Lung (tissue), 12 donors: ENCODE measurements around the gene KCND3. TPM values are rescaled to one million over a fixed set of nuclear protein-coding genes. Genes with fewer than 3 reads are reported as not detected.

ENCODE experiments used
- ATAC-seq: fragments of 200-7000 bp; cut with Tn5 transposase; one replicate; pipeline ENCODE4 v1.9.1; 2020; ENCODE audit warnings: moderate number of reproducible peaks; ENCODE audit not compliant: insufficient read depth, low FRiP score
- DNase-seq, 3 donors: peaks; one replicate each; pipeline ENCODE4 v3.0.0-alpha.2; 2013 to 2017
- H3K27ac ChIP-seq, 2 donors: one replicate each; pipeline ENCODE4 v1.5.1; 2013; ENCODE audit warnings: mild to moderate bottlenecking in 2 of 2, moderate library complexity in 2 of 2, control low read depth in 1 of 2, inconsistent platforms in 1 of 2, low read depth in 1 of 2, low read length in 1 of 2
- H3K27me3 ChIP-seq, 3 donors: one replicate each; pipeline ENCODE4 v1.5.1; 2013; ENCODE audit warnings: low read length in 2 of 3; ENCODE audit not compliant: control insufficient read depth in 3 of 3, insufficient read depth in 3 of 3
- H3K36me3 ChIP-seq, 4 donors: one replicate each; pipeline ENCODE4 v1.5.1; 2013; ENCODE audit warnings: low read length in 4 of 4, mild to moderate bottlenecking in 1 of 4, moderate library complexity in 1 of 4; ENCODE audit not compliant: control insufficient read depth in 4 of 4, insufficient read depth in 4 of 4
- H3K4me1 ChIP-seq, 5 donors: one replicate each; pipeline ENCODE4 v1.5.1; 2013; ENCODE audit warnings: low read length in 5 of 5, mild to moderate bottlenecking in 2 of 5, moderate library complexity in 1 of 5; ENCODE audit not compliant: control insufficient read depth in 5 of 5, insufficient read depth in 5 of 5
- H3K4me3 ChIP-seq: one replicate; pipeline ENCODE4 v1.5.1; 2013; ENCODE audit warnings: mild to moderate bottlenecking, control low read depth, moderate library complexity
- H3K9ac ChIP-seq, 2 donors: one replicate each; pipeline ENCODE4 v1.5.1; 2013; ENCODE audit warnings: low read length in 2 of 2, control low read depth in 1 of 2; ENCODE audit not compliant: insufficient read depth in 1 of 2
- H3K9me3 ChIP-seq, 4 donors: one replicate each; pipeline ENCODE4 v1.5.1; 2013; ENCODE audit warnings: low read length in 3 of 4, mild to moderate bottlenecking in 1 of 4, moderate library complexity in 1 of 4; ENCODE audit not compliant: control insufficient read depth in 4 of 4, insufficient read depth in 3 of 4
- CTCF ChIP-seq: IDR thresholded peaks from 2 replicates; pipeline ENCODE4 v1.5.1; 2012; ENCODE audit warnings: mild to moderate bottlenecking; ENCODE audit errors: control extremely low read depth, extremely low read depth
- WGBS, 2 donors: extraction: QIAGEN DNeasy Blood & Tissue Kit; methylation state at CpG; one replicate each; pipeline ENCODE4 v1.1.7; 2013; 5-methylcytosine and 5-hydroxymethylcytosine counted together
- polyA plus RNA-seq, 2 donors: library from polyadenylated mRNA; stranded (reverse); fragments of 200-250 nt; gene quantifications; one replicate each; pipeline ENCODE4 v1.2.1, GENCODE V29; 2013
- total RNA-seq, 2 donors: library from RNA; depleted of rRNA in 1 of 2; stranded (reverse); fragments of >200 nt in 1 of 2; gene quantifications; one replicate each; pipeline ENCODE4 v1.2.1, GENCODE V29; 2014 to 2021
- donor health status: control.
- donor health status: control.
- donor health status: Bipolar disorder and iron deficiency.
- donor health status: healthy.
- donor health status: DM: yes; HTN: yes; CAD: no.

KCND3 gene
- total and polyA plus RNA-seq, 4 donors, result 1.3 to 12.1 (median 4.9) TPM

GRCh38 chr1:111847466-111847865 is 142.0 kb downstream of the KCND3 start:
- WGBS, 2 donors, result 89 to 90% methylated on average over 10 of the region's 10 CpGs
- Histone ChIP-seq H3K27me3 (peaks cover 0 to 9% (median 5%) of the 10 kb centered on the region in 3 donors), H3K27ac (no peak overlapping the region), H3K9ac (no peak overlapping the region), H3K4me3 (no peak overlapping the region), H3K9me3 (no peaks in the 10 kb centered on the region), H3K4me1 (no peaks in the 10 kb centered on the region), H3K36me3 (no peaks in the 10 kb centered on the region)
- ATAC-seq (no peak), DNase-seq (no peak)
- no peak for TF ChIP-seq CTCF

GRCh38 chr1:111846842-111847241 is 142.6 kb downstream of the KCND3 start:
- 86 to 91% methylated on average over 8 of the region's 8 CpGs for WGBS, 2 donors

GRCh38 chr1:111843177-111843576 is 146.3 kb downstream of the KCND3 start:
- Histone ChIP-seq H3K4me1 (no peaks in the 10 kb centered on the region), H3K36me3 (no peaks in the 10 kb centered on the region), H3K4me3 (no peak overlapping the region), H3K27me3 (peaks cover 0 to 2% (median 0%) of the 10 kb centered on the region in 3 donors), H3K9me3 (no peaks in the 10 kb centered on the region), H3K27ac (no peak overlapping the region), H3K9ac (no peak overlapping the region)
- DNase-seq (no peak), ATAC-seq (no peak)
- TF ChIP-seq CTCF, result no peak
- WGBS, 2 donors, result 52 to 57% methylated on average over 2 of the region's 2 CpGs

More at GRCh38 chr1:111846842-111847241, 142.6 kb downstream of the KCND3 start:
- H3K27me3 ChIP-seq, result peaks cover 0 to 6% (median 5%) of the 10 kb centered on the region in 3 donors
- H3K9me3 ChIP-seq, result no peaks in the 10 kb centered on the region
- H3K9ac ChIP-seq, result no peak overlapping the region
- no peak for ATAC-seq
- no peak for TF ChIP-seq CTCF
- DNase-seq, result no peak
- H3K27ac ChIP-seq, result no peak overlapping the region
- no peaks in the 10 kb centered on the region for H3K4me1 ChIP-seq
- no peak overlapping the region for H3K4me3 ChIP-seq
- no peaks in the 10 kb centered on the region for H3K36me3 ChIP-seq

GRCh38 chr1:111842411-111842810 is 147.1 kb downstream of the KCND3 start:
- H3K4me1 ChIP-seq, result no peaks in the 10 kb centered on the region
- TF ChIP-seq CTCF, result no peak
- DNase-seq, result no peak
- no peak overlapping the region for H3K27ac ChIP-seq
- no peak overlapping the region for H3K9ac ChIP-seq
- no peak overlapping the region for H3K4me3 ChIP-seq
- H3K9me3 ChIP-seq, result no peaks in the 10 kb centered on the region
- no peak for ATAC-seq
- H3K27me3 ChIP-seq, result peaks cover 0 to 1% (median 0%) of the 10 kb centered on the region in 3 donors
- 80 to 94% methylated on average over 3 of the region's 3 CpGs for WGBS, 2 donors
- no peaks in the 10 kb centered on the region for H3K36me3 ChIP-seq
